ENCODE measurements around the gene RBM5. TPM values are rescaled to one million over a fixed set of nuclear protein-coding genes. Genes with fewer than 3 reads are reported as not detected.

RBM5 gene
- total RNA-seq, 1 donor from 2014 or later: 332 TPM

DNA sequence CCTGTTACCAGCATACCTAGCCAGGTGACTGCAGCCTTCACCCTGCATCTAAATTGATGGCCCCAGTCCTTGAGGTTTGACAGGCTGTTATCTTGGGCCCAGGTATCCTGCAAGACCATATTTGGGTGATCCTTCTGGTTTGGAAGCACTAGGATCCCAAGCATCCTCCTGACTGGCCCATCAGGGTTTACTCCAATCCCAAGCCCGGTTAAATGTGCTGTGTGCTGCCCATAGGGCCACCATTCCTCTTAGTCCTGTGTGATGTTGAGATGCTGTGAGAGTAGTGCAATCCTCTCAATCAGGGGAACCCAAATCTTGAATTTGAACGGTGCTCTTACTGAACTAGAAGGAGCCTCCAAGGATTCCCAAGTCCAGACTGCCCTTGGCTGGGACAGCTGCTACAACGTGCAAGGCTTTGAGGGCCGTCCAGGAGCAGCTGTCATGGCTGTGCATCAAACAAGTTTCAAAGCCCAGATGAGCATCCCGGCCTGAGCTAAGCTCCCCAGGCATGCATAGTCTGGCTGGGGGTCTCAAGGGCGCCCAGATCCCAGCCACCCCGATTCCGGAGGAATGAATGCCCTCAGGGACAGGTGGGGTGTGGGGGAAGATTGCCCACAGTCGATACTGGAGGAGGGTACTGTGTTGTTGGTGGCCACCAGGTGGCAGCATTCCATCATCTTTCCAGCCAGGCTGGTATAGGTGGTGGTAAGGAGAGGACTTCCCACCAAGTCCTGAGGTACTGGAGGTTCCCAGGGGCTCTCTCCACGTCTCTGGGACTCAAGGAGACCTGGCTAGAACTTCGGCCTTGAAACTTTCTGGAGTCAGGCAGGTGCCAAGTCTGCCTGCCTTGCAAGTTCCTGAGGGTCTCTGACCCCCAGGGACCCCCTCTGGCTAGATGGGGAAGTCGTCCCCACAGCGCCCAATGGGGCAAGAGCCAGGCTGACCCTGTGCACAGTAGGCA lies 32.6 kb downstream of the RBM5 start:
- no peaks in the 10 kb centered on the region for H3K27me3 Mint-ChIP-seq (ENCODE audit: low read depth)
- peaks cover 21% of the 10 kb centered on the region for H3K36me3 Mint-ChIP-seq
- no peak overlapping the region for H3K27ac Mint-ChIP-seq
- peaks cover 44% of the 10 kb centered on the region for H3K4me1 Mint-ChIP-seq
- H3K4me3 Mint-ChIP-seq: no peak overlapping the region
- TF ChIP-seq CTCF (IDR thresholded peaks at IDR 0.05; ENCODE audit: unreplicated experiment): peak; percentile 90
- DNase-seq (ENCODE audit: low spot score in 2 of 2, unreplicated experiment in 2 of 2): peak; percentile 72 to 87
- H3K9me3 Mint-ChIP-seq: no peaks in the 10 kb centered on the region

DNA sequence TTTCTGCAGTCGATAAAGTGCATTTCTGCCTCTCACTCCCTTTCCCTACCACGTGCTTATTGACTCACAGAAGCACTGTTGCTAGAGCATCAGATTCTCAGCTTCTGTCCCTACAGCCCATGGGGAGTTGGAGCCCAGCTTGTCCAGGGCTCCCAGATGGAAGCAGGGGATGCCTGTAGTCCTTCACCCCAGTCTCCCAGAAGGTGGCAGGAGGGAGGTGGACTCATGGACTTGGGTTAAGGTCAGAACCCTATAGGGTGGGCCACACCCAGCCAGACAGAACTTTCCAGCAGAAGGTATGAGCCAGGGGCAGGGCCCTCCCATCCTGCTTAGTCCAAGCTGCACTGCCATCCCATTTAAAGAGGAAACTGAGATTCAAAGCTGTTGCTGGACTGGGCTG lies 33.4 kb downstream of the RBM5 start:
- TF ChIP-seq CTCF (IDR thresholded peaks at IDR 0.05; ENCODE audit: unreplicated experiment): no peak
- DNase-seq (ENCODE audit: low spot score in 2 of 2, unreplicated experiment in 2 of 2): no peak
- Mint-ChIP-seq H3K36me3 (peaks cover 15% of the 10 kb centered on the region), H3K4me3 (peak overlapping the region; percentile 15), H3K27me3 (ENCODE audit: low read depth) (no peaks in the 10 kb centered on the region), H3K4me1 (peaks cover 51% of the 10 kb centered on the region), H3K9me3 (no peaks in the 10 kb centered on the region), H3K27ac (peak overlapping the region; percentile 64)

DNA sequence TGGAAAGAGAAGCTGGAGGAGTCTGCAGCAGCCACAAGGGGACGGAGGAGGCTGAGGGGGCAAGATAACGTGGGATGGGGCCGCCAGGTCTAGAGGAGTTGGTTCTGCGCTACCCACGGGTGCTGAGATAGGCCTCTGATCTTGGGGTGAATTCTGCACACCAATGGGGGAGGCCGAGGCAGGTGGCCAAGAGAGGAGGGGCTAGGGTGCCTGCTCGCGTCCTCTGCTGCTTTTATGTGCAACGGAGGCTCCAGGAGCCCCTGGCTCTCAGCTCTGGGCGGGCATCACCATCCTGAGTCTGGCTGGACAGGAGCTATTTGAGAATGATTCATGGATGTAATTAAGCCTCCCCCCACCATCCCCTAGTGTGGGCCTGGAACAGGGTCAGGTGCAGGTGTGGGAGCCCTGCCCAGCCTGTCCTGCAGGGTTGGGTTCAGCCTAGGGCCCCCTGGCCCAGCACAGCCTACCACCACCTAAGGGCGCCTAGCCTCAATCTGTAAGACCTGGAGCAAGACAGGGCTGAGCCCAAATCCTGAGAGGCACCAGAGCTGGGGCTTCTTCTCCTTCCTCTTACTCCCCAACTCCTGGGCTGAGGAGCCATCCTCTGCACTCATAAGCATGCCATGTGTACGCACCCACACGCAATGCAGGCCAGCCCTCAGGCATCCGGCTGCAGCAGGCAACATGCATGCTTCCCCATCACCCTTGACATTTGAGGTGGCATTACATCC lies 34.1 kb downstream of the RBM5 start:
- no peak for TF ChIP-seq CTCF (IDR thresholded peaks at IDR 0.05; ENCODE audit: unreplicated experiment)
- peak overlapping the region; percentile 64 for H3K27ac Mint-ChIP-seq
- no peak overlapping the region for H3K4me3 Mint-ChIP-seq
- no peaks in the 10 kb centered on the region for H3K9me3 Mint-ChIP-seq
- H3K27me3 Mint-ChIP-seq (ENCODE audit: low read depth): no peaks in the 10 kb centered on the region
- peaks cover 54% of the 10 kb centered on the region for H3K4me1 Mint-ChIP-seq
- H3K36me3 Mint-ChIP-seq: peaks cover 12% of the 10 kb centered on the region
- no peak for DNase-seq (ENCODE audit: low spot score in 2 of 2, unreplicated experiment in 2 of 2)

GRCh38 chr3:50123394-50124051 lies 34.8 kb downstream of the RBM5 start:
- Mint-ChIP-seq H3K4me3 (peak overlapping the region; percentile 15), H3K9me3 (no peaks in the 10 kb centered on the region), H3K27ac (peak overlapping the region; percentile 86), H3K36me3 (peaks cover 5% of the 10 kb centered on the region), H3K4me1 (peaks cover 56% of the 10 kb centered on the region), H3K27me3 (ENCODE audit: low read depth) (no peaks in the 10 kb centered on the region)
- DNase-seq (ENCODE audit: low spot score in 2 of 2, unreplicated experiment in 2 of 2): no peak
- TF ChIP-seq CTCF (IDR thresholded peaks at IDR 0.05; ENCODE audit: unreplicated experiment): no peak

GRCh38 chr3:50124052-50124799 lies 35.5 kb downstream of the RBM5 start:
- no peaks in the 10 kb centered on the region for H3K27me3 Mint-ChIP-seq (ENCODE audit: low read depth)
- peak overlapping the region; percentile 15 for H3K4me3 Mint-ChIP-seq
- DNase-seq (ENCODE audit: low spot score in 2 of 2, unreplicated experiment in 2 of 2): no peak
- H3K36me3 Mint-ChIP-seq: no peaks in the 10 kb centered on the region
- TF ChIP-seq CTCF (IDR thresholded peaks at IDR 0.05; ENCODE audit: unreplicated experiment): no peak
- H3K27ac Mint-ChIP-seq: peak overlapping the region; percentile 86
- H3K9me3 Mint-ChIP-seq: no peaks in the 10 kb centered on the region
- H3K4me1 Mint-ChIP-seq: peaks cover 56% of the 10 kb centered on the region
